HTR-8/SVneo (cell line): ENCODE data around the gene ARHGAP6.
"Not testable (repeated sequence)": the region's sequence is repeated elsewhere in the genome, so short reads cannot be mapped to it uniquely, and the experiment has no call there.

Experiments used
- DNase-seq: peaks from one replicate; pipeline ENCODE4 v3.0.0; 2011; ENCODE audit warnings: low spot score, mixed read lengths; ENCODE audit not compliant: insufficient read length
- FAIRE-seq: peaks from 2 replicates; lab custom pipeline; 2011; peaks lifted over from hg19 to GRCh38; lab: Jason Lieb, UNC

ARHGAP6 gene

GRCh38 chrX:11371106-11371505, 294.6 kb downstream of the ARHGAP6 start:
- DNase-seq (no peak), FAIRE-seq (no peak)

- DNase-seq = no peak
- no peak for FAIRE-seq
Observed at GRCh38 chrX:11367609-11368430, 297.9 kb downstream of the ARHGAP6 start.

GRCh38 chrX:11366998-11367595, 298.6 kb downstream of the ARHGAP6 start:
- DNase-seq (no peak), FAIRE-seq (no peak)

- DNase-seq (no peak), FAIRE-seq (no peak)
Observed at GRCh38 chrX:11365426-11365825, 300.3 kb downstream of the ARHGAP6 start.

GRCh38 chrX:11364835-11365234, 300.9 kb downstream of the ARHGAP6 start:
- DNase-seq (no peak), FAIRE-seq (no peak)

GRCh38 chrX:11363825-11364224, 301.9 kb downstream of the ARHGAP6 start:
- not testable (repeated sequence) for FAIRE-seq, DNase-seq

- DNase-seq (no peak), FAIRE-seq (no peak)
Observed at GRCh38 chrX:11363069-11363594, 302.6 kb downstream of the ARHGAP6 start.

GRCh38 chrX:11361666-11362065, 304.1 kb downstream of the ARHGAP6 start:
- DNase-seq, FAIRE-seq: not testable (repeated sequence)

- FAIRE-seq = not testable (repeated sequence)
Observed at GRCh38 chrX:11355944-11356343, 309.8 kb downstream of the ARHGAP6 start.

GRCh38 chrX:11355259-11355909, 310.3 kb downstream of the ARHGAP6 start:
- DNase-seq (no peak), FAIRE-seq (no peak)

More at GRCh38 chrX:11355944-11356343, 309.8 kb downstream of the ARHGAP6 start:
- not testable (repeated sequence) for DNase-seq

GRCh38 chrX:11352296-11352741, 313.4 kb downstream of the ARHGAP6 start:
- FAIRE-seq (no peak), DNase-seq (no peak)

- FAIRE-seq = no peak
- DNase-seq = no peak
Observed at GRCh38 chrX:11351375-11352295, 314.1 kb downstream of the ARHGAP6 start.

GRCh38 chrX:11349661-11350337, 315.9 kb downstream of the ARHGAP6 start:
- DNase-seq (no peak), FAIRE-seq (no peak)

- FAIRE-seq (no peak), DNase-seq (no peak)
Observed at GRCh38 chrX:11349020-11349419, 316.7 kb downstream of the ARHGAP6 start.

- FAIRE-seq (no peak), DNase-seq (no peak)
Observed at GRCh38 chrX:11347300-11347699, 318.4 kb downstream of the ARHGAP6 start.

- DNase-seq (no peak), FAIRE-seq (no peak)
Observed at GRCh38 chrX:11346121-11346682, 319.5 kb downstream of the ARHGAP6 start.

- FAIRE-seq (no peak), DNase-seq (no peak)
Observed at GRCh38 chrX:11342673-11343072, 323.0 kb downstream of the ARHGAP6 start.

- DNase-seq = no peak
- no peak for FAIRE-seq
Observed at GRCh38 chrX:11341274-11342201, 324.2 kb downstream of the ARHGAP6 start.
